NCI-H510A (cell line): ENCODE measurements around the gene CHCHD4.
"Not testable (repeated sequence)": the region's sequence is repeated elsewhere in the genome, so short reads cannot be mapped to it uniquely, and the experiment has no call there.

Source experiments
- DNase-seq: peaks from one replicate; lab custom pipeline; 2025; lab: John Stamatoyannopoulos, UW

CHCHD4 gene

GRCh38 chr3:14120111-14120920 lies 4.4 kb downstream of the CHCHD4 start:
- DNase-seq: no peak

GRCh38 chr3:14119651-14120050 lies 5.0 kb downstream of the CHCHD4 start:
- DNase-seq: no peak

- no peak for DNase-seq
These were observed 6.0 kb downstream of the CHCHD4 start for GRCh38 chr3:14118400-14119381.

GRCh38 chr3:14117468-14118399 lies 6.9 kb downstream of the CHCHD4 start:
- DNase-seq: no peak

GRCh38 chr3:14113965-14114635 lies 10.6 kb downstream of the CHCHD4 start:
- DNase-seq: no peak

GRCh38 chr3:14110699-14111098 lies 14.0 kb downstream of the CHCHD4 start:
- no peak for DNase-seq

- DNase-seq: not testable (repeated sequence)
These were observed 14.8 kb downstream of the CHCHD4 start for GRCh38 chr3:14109821-14110220.

GRCh38 chr3:14097616-14098391 lies 26.9 kb downstream of the CHCHD4 start:
- no peak for DNase-seq

GRCh38 chr3:14096742-14097141 lies 27.9 kb downstream of the CHCHD4 start:
- DNase-seq: no peak

GRCh38 chr3:14093831-14094230 lies 30.8 kb downstream of the CHCHD4 start:
- no peak for DNase-seq

- DNase-seq: no peak
These were observed 32.2 kb downstream of the CHCHD4 start for GRCh38 chr3:14092464-14092863.

- DNase-seq: not testable (repeated sequence)
These were observed 32.7 kb downstream of the CHCHD4 start for GRCh38 chr3:14091959-14092358.

- DNase-seq: not testable (repeated sequence)
These were observed 37.2 kb downstream of the CHCHD4 start for GRCh38 chr3:14087461-14087860.

GRCh38 chr3:14082108-14082657 lies 42.5 kb downstream of the CHCHD4 start:
- DNase-seq: no peak

GRCh38 chr3:14077310-14077709 lies 47.4 kb downstream of the CHCHD4 start:
- no peak for DNase-seq

- not testable (repeated sequence) for DNase-seq
These were observed 49.4 kb downstream of the CHCHD4 start for GRCh38 chr3:14075233-14075632.

GRCh38 chr3:14064910-14065309 lies 59.8 kb downstream of the CHCHD4 start:
- no peak for DNase-seq

GRCh38 chr3:14063152-14063551 lies 61.5 kb downstream of the CHCHD4 start:
- no peak for DNase-seq
